Epithelial cell of prostate (primary cell): ENCODE results near the gene TMEM131L.
A peak's percentile ranks its signal among the peaks of the same experiment; 100 is the strongest.
"Not testable (repeated sequence)": the region's sequence is repeated elsewhere in the genome, so short reads cannot be mapped to it uniquely, and the experiment has no call there.

Experiments
- DNase-seq: peaks from one replicate; pipeline ENCODE4 v3.0.0-alpha.2; 2011; ENCODE audit warnings: low read depth, low spot score
- H3K27ac ChIP-seq: fragments of 450-650 bp; 2 replicates; pipeline ENCODE4 v1.5.1; 2017; ENCODE audit warnings: mild to moderate bottlenecking

The TMEM131L gene

DNA sequence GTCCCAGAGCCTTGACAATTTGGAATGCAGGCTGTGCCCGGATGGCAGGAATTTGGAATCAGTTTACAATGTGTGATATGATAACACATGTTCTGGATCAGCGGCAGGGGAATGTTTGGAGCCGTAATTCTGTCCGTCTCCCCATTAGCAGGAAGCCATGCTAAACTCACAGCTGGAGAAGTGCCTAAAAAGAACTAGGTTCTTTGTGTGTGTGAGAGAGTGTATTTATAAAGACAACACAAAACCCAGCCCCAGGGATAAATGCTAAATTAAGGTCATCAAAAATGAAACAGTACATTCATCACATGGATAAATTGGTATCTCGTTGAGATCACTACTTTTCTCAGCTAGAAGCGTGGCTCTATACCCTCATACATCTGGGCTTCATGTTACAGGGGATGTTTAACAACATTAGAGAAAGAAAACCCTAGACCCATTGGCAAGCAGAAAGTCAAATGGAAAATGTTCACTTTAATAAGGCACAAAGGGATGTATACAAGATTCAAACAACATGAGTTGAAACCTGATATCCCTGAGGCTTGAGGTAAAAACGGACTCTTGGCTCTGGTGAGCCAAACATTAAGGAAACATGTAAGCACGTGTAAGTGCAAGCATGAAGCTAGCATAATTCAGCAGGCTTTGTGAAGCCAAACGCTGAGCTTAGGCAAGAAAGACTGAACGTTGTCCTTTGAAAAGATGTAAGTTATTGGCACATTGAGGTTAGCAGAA is 18.0 kb upstream of the TMEM131L start:
- no peak for DNase-seq
- no peak overlapping the region for H3K27ac ChIP-seq

DNA sequence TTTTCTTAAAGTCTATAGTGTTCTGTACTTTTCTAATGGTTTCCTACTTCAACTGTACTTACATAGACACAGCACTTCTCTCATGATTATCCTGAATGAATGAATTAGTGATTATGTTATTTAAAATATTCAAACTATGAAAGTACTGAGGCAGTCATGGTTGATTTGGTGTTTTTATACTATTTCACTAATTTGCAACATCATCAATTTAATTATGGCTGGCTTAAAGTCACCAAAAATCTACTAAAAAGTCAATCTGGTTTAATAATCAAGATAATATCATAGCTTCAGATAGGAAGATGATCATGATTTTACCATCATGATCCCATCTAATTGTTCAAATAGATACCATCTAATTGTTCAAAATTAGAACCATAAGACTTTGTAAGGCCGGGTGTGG is 16.8 kb upstream of the TMEM131L start:
- DNase-seq = no peak
- H3K27ac ChIP-seq = no peak overlapping the region

GRCh38 chr4:153450544-153450917 is 15.6 kb upstream of the TMEM131L start:
- no peak overlapping the region for H3K27ac ChIP-seq
- DNase-seq = no peak

DNA sequence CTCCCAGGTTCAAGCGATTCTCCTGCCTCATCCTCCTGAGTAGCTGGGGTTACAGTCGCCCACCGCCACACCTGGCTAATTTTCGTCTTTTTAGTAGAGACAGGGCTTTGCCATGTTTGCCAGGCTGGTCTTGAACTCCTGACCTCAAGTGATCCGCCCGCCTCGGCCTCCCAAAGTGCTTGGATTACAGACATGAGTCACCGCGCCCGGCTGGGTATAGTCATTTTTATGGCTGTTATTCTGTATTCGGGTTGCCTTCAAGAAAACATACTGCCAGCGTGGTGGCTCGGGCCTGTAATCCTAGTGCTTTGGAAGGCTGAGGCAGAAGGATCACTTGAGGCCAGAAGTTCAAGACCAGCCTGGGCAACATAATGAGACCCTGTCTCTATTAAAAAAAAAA is 15.0 kb upstream of the TMEM131L start:
- not testable (repeated sequence) for H3K27ac ChIP-seq, DNase-seq

GRCh38 chr4:153451911-153452657 is 14.1 kb upstream of the TMEM131L start:
- H3K27ac ChIP-seq = no peak overlapping the region
- no peak for DNase-seq

- DNase-seq = no peak
Measured at GRCh38 chr4:153452658-153453378, 13.3 kb upstream of the TMEM131L start.

DNA sequence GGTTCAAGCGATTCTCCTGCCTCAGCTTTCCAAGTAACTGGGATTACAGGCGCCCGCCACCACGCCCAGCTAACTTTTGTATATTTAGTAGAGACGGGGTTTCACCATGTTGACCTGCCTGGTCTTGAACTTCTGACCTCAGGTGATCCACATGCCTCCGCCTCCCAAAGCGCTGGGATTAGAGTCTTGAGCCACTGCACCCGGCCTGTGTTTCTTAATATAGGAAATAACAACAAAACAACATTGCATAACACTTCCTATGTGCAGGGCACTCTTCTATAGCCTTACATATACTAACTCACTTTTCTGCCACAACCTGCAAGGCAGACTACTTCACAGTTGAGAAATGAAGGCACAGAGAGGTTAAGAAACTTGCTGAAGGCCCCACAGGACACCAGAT is 12.8 kb upstream of the TMEM131L start:
- no peak overlapping the region for H3K27ac ChIP-seq
- DNase-seq = no peak

More at GRCh38 chr4:153452658-153453378, 13.3 kb upstream of the TMEM131L start:
- no peak overlapping the region for H3K27ac ChIP-seq

GRCh38 chr4:153458969-153459368 is 7.2 kb upstream of the TMEM131L start:
- no peak for DNase-seq
- no peak overlapping the region for H3K27ac ChIP-seq

GRCh38 chr4:153461549-153461948 is 4.6 kb upstream of the TMEM131L start:
- not testable (repeated sequence) for H3K27ac ChIP-seq, DNase-seq

DNA sequence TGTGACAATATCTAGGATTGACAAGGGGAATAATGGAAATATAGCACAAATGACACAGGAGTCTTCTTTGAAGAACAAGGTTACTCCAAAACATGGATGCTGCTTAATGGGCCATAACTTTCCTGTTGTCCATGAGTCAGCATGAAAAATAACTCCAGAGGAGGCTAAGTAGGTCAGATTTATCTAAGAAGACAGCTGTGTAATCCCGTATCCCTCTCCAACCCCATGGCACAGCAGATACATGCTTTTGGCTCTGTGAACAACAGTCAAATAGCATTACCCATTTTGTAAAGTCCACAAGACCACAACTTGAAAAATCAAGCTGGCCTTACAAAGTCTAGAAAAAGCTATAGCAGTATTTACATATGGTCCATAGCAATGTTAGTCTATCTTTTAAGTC is 2.1 kb upstream of the TMEM131L start:
- DNase-seq = no peak

GRCh38 chr4:153465140-153465539 is 1.0 kb upstream of the TMEM131L start:
- no peak overlapping the region for H3K27ac ChIP-seq
- no peak for DNase-seq

More for the DNA sequence above, 2.1 kb upstream of the TMEM131L start:
- no peak overlapping the region for H3K27ac ChIP-seq

GRCh38 chr4:153465615-153466080 is 512 bp upstream of the TMEM131L start:
- DNase-seq = no peak
- no peak overlapping the region for H3K27ac ChIP-seq

DNA sequence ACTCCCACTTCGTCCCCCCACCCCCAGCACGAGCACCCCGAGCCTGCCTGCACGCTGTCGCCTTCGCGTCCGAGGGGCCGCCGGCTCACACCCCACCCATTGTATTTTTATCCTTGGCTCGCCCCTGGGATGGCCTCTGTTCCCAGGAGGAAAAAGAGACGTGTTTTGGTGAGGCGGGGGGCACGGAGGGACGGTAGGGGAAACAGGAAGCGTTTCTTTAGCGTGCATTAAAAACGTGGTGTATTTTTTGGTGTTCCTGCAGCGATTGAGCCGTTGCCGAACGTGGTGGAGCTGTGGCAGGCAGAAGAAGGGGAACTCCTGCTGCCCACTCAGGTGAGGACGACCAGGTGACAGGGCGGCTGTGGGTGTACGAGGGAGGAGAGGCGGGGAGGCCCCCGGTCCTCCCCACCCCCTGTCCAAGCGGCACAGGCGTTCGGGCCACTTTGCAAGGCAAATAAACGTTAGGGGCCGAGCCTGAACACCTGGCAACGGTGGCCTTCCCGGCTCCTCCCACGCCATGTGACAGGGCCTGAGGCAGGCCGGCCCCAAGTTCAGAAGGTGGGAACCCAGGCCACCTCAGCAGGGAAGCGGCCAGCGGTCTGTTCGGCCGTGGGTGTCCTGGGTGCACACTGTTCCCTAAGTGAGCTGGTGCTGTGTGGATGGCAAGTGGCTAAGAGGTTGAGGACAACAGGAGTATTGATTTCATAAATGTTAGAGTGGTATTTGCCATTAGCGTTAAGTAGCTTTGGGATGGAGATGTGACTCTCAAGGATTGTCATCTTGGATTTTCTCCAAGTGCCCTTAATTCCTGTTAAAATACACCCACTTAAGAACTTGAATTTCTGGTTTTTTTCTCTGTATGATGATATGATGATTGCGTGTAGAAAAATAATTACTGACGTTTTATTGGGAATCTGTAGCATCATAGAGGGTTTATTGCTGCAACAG is 1.1 kb downstream of the TMEM131L start:
- H3K27ac ChIP-seq = peak overlapping the region; percentile 9
- no peak for DNase-seq

DNA sequence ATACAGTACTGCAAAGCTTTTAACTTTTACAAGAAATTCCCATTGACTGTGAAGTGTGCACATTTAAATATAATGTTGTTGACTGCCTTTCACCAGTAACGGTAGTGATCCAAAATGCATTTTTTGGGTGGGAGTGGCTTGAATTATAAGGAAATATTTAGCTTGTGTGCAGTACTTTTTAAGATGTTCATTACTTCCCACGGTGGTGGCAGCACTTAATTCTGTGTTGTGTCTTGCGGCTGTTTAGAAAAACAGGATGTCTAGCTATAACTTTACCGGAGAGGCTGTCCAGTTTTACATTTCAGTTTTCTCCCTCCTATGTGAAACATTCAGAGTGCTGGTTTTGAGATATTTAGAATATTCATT is 1.7 kb downstream of the TMEM131L start:
- H3K27ac ChIP-seq = peak overlapping the region; percentile 9
- DNase-seq = no peak

DNA sequence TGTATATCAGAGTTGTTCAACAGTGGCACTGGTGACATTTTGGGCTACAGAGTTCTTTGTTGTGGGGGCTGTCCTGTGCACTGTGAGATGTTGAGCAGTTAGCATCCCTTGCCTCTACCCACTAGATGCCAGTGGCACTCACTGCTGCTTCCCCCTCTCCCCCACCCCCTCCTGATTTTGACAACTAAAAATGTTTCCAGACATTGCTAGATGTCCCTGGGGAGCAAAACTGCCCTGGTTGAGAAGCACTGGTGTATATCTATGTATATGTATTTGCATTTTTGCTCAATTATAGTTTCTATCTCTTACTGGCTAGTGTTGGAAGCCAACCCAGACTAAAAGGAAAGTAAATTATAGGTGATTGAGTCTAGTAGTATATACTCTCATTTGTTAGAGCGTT is 2.4 kb downstream of the TMEM131L start:
- no peak for DNase-seq
- no peak overlapping the region for H3K27ac ChIP-seq

GRCh38 chr4:153469031-153469430 is 2.9 kb downstream of the TMEM131L start:
- no peak for DNase-seq
- H3K27ac ChIP-seq = no peak overlapping the region

GRCh38 chr4:153471071-153471697 is 5.0 kb downstream of the TMEM131L start:
- DNase-seq = not testable (repeated sequence)
- peak overlapping the region; percentile 25 for H3K27ac ChIP-seq

GRCh38 chr4:153471698-153472093 is 5.5 kb downstream of the TMEM131L start:
- no peak for DNase-seq

More at GRCh38 chr4:153471698-153472093, 5.5 kb downstream of the TMEM131L start:
- peak overlapping the region; percentile 28 for H3K27ac ChIP-seq
